ENCODE results near the gene G3BP2.
"Not testable (repeated sequence)": the region's sequence is repeated elsewhere in the genome, so short reads cannot be mapped to it uniquely, and the experiment has no call there.

Gene G3BP2

GRCh38 chr4:75678473-75678872 lies 5.3 kb upstream of the G3BP2 start:
- no peak overlapping the region for H3K27ac Mint-ChIP-seq

GRCh38 chr4:75675004-75675531 lies 1.9 kb upstream of the G3BP2 start:
- peak overlapping the region; percentile 17 to 50 (median 48) for H3K4me3 Mint-ChIP-seq
- H3K27me3 Mint-ChIP-seq (ENCODE audit: low read depth), result no peaks in the 10 kb centered on the region
- H3K9me3 Mint-ChIP-seq, result no peaks in the 10 kb centered on the region
- H3K36me3 Mint-ChIP-seq (ENCODE audit: low read depth), result no peaks in the 10 kb centered on the region
- H3K4me1 Mint-ChIP-seq, result peaks cover 25% of the 10 kb centered on the region
- no peak for TF ChIP-seq CTCF (IDR thresholded peaks at IDR 0.05; ENCODE audit: unreplicated experiment in 3 of 3)
- H3K27ac Mint-ChIP-seq, result peak overlapping the region; percentile 37 to 80 (median 49)

More at GRCh38 chr4:75678473-75678872, 5.3 kb upstream of the G3BP2 start:
- no peak overlapping the region for H3K4me3 Mint-ChIP-seq
- no peaks in the 10 kb centered on the region for H3K27me3 Mint-ChIP-seq (ENCODE audit: low read depth)
- no peaks in the 10 kb centered on the region for H3K36me3 Mint-ChIP-seq (ENCODE audit: low read depth)
- peaks cover 8% of the 10 kb centered on the region for H3K4me1 Mint-ChIP-seq
- no peak for TF ChIP-seq CTCF (IDR thresholded peaks at IDR 0.05; ENCODE audit: unreplicated experiment in 3 of 3)
- no peaks in the 10 kb centered on the region for H3K9me3 Mint-ChIP-seq

- H3K4me3 Mint-ChIP-seq, result peak overlapping the region; percentile 99
- no peak for TF ChIP-seq CTCF (IDR thresholded peaks at IDR 0.05; ENCODE audit: unreplicated experiment in 3 of 3)
- peak overlapping the region; percentile 98 to 99 (median 98) for H3K27ac Mint-ChIP-seq
- no peaks in the 10 kb centered on the region for H3K9me3 Mint-ChIP-seq
- H3K27me3 Mint-ChIP-seq (ENCODE audit: low read depth), result no peaks in the 10 kb centered on the region
- H3K4me1 Mint-ChIP-seq, result peaks cover 33% of the 10 kb centered on the region
- H3K36me3 Mint-ChIP-seq (ENCODE audit: low read depth), result no peaks in the 10 kb centered on the region
Measured at GRCh38 chr4:75673959-75674328, 733 bp upstream of the G3BP2 start.

- Mint-ChIP-seq H3K36me3 (ENCODE audit: low read depth) (no peaks in the 10 kb centered on the region), H3K27ac (peak overlapping the region; percentile 98 to 99 (median 98)), H3K27me3 (ENCODE audit: low read depth) (no peaks in the 10 kb centered on the region), H3K9me3 (no peaks in the 10 kb centered on the region), H3K4me1 (peaks cover 44% of the 10 kb centered on the region), H3K4me3 (peak overlapping the region; percentile 99)
- TF ChIP-seq CTCF (IDR thresholded peaks at IDR 0.05; ENCODE audit: unreplicated experiment in 3 of 3), result no peak
Measured at GRCh38 chr4:75672461-75673026, 667 bp downstream of the G3BP2 start.

- H3K36me3 Mint-ChIP-seq (ENCODE audit: low read depth), result no peaks in the 10 kb centered on the region
- H3K27me3 Mint-ChIP-seq (ENCODE audit: low read depth), result no peaks in the 10 kb centered on the region
- peak overlapping the region; percentile 98 to 99 (median 98) for H3K27ac Mint-ChIP-seq
- TF ChIP-seq CTCF (IDR thresholded peaks at IDR 0.05; ENCODE audit: unreplicated experiment in 3 of 3), result no peak
- H3K4me3 Mint-ChIP-seq, result peak overlapping the region; percentile 99
- no peaks in the 10 kb centered on the region for H3K9me3 Mint-ChIP-seq
- H3K4me1 Mint-ChIP-seq, result peaks cover 48% of the 10 kb centered on the region
Measured at GRCh38 chr4:75671802-75672421, 1.3 kb downstream of the G3BP2 start.

GRCh38 chr4:75668596-75668995 lies 4.6 kb downstream of the G3BP2 start:
- no peaks in the 10 kb centered on the region for H3K27me3 Mint-ChIP-seq (ENCODE audit: low read depth)
- no peaks in the 10 kb centered on the region for H3K9me3 Mint-ChIP-seq
- no peak overlapping the region for H3K4me3 Mint-ChIP-seq
- peak overlapping the region in 1 of 3 experiments; percentile 11 for H3K27ac Mint-ChIP-seq
- H3K4me1 Mint-ChIP-seq, result peaks cover 51% of the 10 kb centered on the region
- H3K36me3 Mint-ChIP-seq (ENCODE audit: low read depth), result peaks cover 4% of the 10 kb centered on the region
- no peak for TF ChIP-seq CTCF (IDR thresholded peaks at IDR 0.05; ENCODE audit: unreplicated experiment in 3 of 3)

GRCh38 chr4:75667636-75668035 lies 5.6 kb downstream of the G3BP2 start:
- H3K4me3 Mint-ChIP-seq; H3K36me3 Mint-ChIP-seq (ENCODE audit: low read depth); H3K27me3 Mint-ChIP-seq (ENCODE audit: low read depth); H3K9me3 Mint-ChIP-seq: not testable (repeated sequence)
- H3K27ac Mint-ChIP-seq, result peak overlapping the region in 1 of 3 experiments; percentile 67
- peaks cover 50% of the 10 kb centered on the region for H3K4me1 Mint-ChIP-seq
